Thyroid gland (tissue), 4 donors: ENCODE measurements around the gene TMEM37.

ENCODE experiments used
- POLR2A ChIP-seq, 2 donors: fragments of 450-650 bp; IDR thresholded peaks; one replicate each; pipeline ENCODE4 v1.6.1; 2017; ENCODE audit warnings: antibody characterized with exemption in 2 of 2, mild to moderate bottlenecking in 2 of 2, moderate library complexity in 1 of 2
- TF ChIP-seq, protein P1 (sequence below), 6 experiments: fragments of 200-600 bp in 3 of 6; fragments of 450-650 bp in 3 of 6; sonication (generic) in 3 of 6; IDR thresholded peaks; one replicate each; pipeline ENCODE4 v1.5.1; 2016 to 2019; ENCODE audit warnings: antibody characterized with exemption in 6 of 6, mild to moderate bottlenecking in 2 of 6, inconsistent platforms in 1 of 6, moderate library complexity in 1 of 6

DNA sequence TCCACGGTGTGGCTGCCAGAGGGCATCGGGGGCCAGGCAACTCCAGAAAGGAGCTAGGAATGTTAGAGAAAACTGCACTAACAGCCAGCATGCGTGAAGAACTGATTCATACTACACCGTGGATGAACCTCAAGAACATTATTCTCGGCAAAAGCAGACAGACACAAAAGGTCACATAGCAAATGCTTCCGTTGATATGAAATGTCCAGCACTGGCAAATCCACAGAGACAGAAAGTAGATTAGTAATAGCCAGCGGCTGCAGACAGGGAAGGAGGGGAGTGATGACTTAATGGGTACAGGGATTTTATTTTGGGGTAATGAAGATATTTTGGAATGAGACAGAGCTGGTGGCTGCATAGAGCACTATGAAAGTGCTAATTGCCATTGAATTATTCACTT, 55.2 kb downstream of the TMEM37 start:
- TF ChIP-seq, protein P1, sequence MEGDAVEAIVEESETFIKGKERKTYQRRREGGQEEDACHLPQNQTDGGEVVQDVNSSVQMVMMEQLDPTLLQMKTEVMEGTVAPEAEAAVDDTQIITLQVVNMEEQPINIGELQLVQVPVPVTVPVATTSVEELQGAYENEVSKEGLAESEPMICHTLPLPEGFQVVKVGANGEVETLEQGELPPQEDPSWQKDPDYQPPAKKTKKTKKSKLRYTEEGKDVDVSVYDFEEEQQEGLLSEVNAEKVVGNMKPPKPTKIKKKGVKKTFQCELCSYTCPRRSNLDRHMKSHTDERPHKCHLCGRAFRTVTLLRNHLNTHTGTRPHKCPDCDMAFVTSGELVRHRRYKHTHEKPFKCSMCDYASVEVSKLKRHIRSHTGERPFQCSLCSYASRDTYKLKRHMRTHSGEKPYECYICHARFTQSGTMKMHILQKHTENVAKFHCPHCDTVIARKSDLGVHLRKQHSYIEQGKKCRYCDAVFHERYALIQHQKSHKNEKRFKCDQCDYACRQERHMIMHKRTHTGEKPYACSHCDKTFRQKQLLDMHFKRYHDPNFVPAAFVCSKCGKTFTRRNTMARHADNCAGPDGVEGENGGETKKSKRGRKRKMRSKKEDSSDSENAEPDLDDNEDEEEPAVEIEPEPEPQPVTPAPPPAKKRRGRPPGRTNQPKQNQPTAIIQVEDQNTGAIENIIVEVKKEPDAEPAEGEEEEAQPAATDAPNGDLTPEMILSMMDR (IDR thresholded peaks at IDR 0.05): no peak
- no peak for TF ChIP-seq POLR2A (IDR thresholded peaks at IDR 0.05)
